Aorta (tissue), 5 donors: ENCODE results near the gene STMN3. TPM values are rescaled to one million over a fixed set of nuclear protein-coding genes. Genes with fewer than 3 reads are reported as not detected.

ENCODE experiments used
- ATAC-seq: fragments of 200-7000 bp; cut with Tn5 transposase; one replicate; pipeline ENCODE4 v1.9.1; 2022; ENCODE audit warnings: moderate library complexity; ENCODE audit not compliant: low FRiP score
- DNase-seq, 2 donors: peaks; one replicate each; pipeline ENCODE4 v3.0.0-alpha.2; 2020
- H3K27ac ChIP-seq, 2 donors: one replicate each; pipeline ENCODE4 v1.5.1; 2013; ENCODE audit warnings: low read length in 2 of 2, mild to moderate bottlenecking in 2 of 2, moderate library complexity in 2 of 2, control low read depth in 1 of 2, inconsistent platforms in 1 of 2, low read depth in 1 of 2
- H3K27me3 ChIP-seq, 2 donors: one replicate each; pipeline ENCODE4 v1.6.1; 2013; ENCODE audit warnings: control low read depth in 1 of 2, low read length in 1 of 2, mild to moderate bottlenecking in 1 of 2, moderate library complexity in 1 of 2; ENCODE audit not compliant: insufficient read depth in 2 of 2, control insufficient read depth in 1 of 2
- H3K36me3 ChIP-seq, 2 donors: one replicate each; pipeline ENCODE4 v1.6.1; 2013; ENCODE audit warnings: control low read depth in 1 of 2, low read length in 1 of 2, mild to moderate bottlenecking in 1 of 2; ENCODE audit not compliant: insufficient read depth in 2 of 2, control insufficient read depth in 1 of 2
- H3K4me1 ChIP-seq, 2 donors: one replicate each; pipeline ENCODE4 v1.6.1; 2013; ENCODE audit warnings: low read length in 2 of 2, control low read depth in 1 of 2, mild to moderate bottlenecking in 1 of 2, moderate library complexity in 1 of 2; ENCODE audit not compliant: insufficient read depth in 2 of 2, control insufficient read depth in 1 of 2
- H3K4me3 ChIP-seq, 2 donors: one replicate each; pipeline ENCODE4 v1.5.1; 2013; ENCODE audit warnings: low read length in 2 of 2, control low read depth in 1 of 2, mild to moderate bottlenecking in 1 of 2
- H3K9me3 ChIP-seq: one replicate; pipeline ENCODE4 v1.6.1; 2013; ENCODE audit warnings: mild to moderate bottlenecking, low read length; ENCODE audit not compliant: control insufficient read depth
- WGBS, 2 donors: extraction: QIAGEN DNeasy Blood & Tissue Kit; methylation state at CpG; one replicate each; pipeline ENCODE4 v1.1.7; 2013; 5-methylcytosine and 5-hydroxymethylcytosine counted together
- intact Hi-C, 2 donors: fragments of 100-400 bp; cut with DNase I; formaldehyde crosslinking; loops; one replicate each; pipeline versions ENCODE4 v1.14.2 to v1.15.0; 2022
- polyA plus RNA-seq, 2 donors: library from polyadenylated mRNA; stranded (reverse); fragments of 200-250 nt; gene quantifications; one replicate each; pipeline ENCODE4 v1.2.3, GENCODE V29; 2013
- total RNA-seq, 2 donors: library from RNA; stranded (reverse); fragmentation: NEBNext Ultra II Directional; extraction: Animal tissue kit (Norgen Biotek cat#: 25700); gene quantifications; one replicate each; pipeline ENCODE4 v1.2.1, GENCODE V29; 2021
- donor health status: healthy with polysubstance abuse.
- donor health status: Bipolar disorder and iron deficiency.
- donor health status: DM: no; HTN: no; CAD: no.
- donor health status: DM: no; HTN: no; CAD: no.
- donor health status: DM: yes; HTN: yes; CAD: no.

The STMN3 gene
- total and polyA plus RNA-seq, 4 donors: 10.5 to 31.2 (median 18.7) TPM

- ATAC-seq (no peak), DNase-seq (peak; percentile 44 to 51)
- Histone ChIP-seq H3K9me3 (no peaks in the 10 kb centered on the region), H3K4me1 (no peaks in the 10 kb centered on the region), H3K4me3 (no peak overlapping the region), H3K36me3 (no peaks in the 10 kb centered on the region), H3K27ac (no peak overlapping the region), H3K27me3 (no peaks in the 10 kb centered on the region)
- WGBS, 2 donors: 80 to 82% methylated on average over 10 of the region's 10 CpGs
- intact Hi-C loops: no loop called here
Observed at GRCh38 chr20:63693083-63693732, 40.0 kb upstream of the STMN3 start.

DNA sequence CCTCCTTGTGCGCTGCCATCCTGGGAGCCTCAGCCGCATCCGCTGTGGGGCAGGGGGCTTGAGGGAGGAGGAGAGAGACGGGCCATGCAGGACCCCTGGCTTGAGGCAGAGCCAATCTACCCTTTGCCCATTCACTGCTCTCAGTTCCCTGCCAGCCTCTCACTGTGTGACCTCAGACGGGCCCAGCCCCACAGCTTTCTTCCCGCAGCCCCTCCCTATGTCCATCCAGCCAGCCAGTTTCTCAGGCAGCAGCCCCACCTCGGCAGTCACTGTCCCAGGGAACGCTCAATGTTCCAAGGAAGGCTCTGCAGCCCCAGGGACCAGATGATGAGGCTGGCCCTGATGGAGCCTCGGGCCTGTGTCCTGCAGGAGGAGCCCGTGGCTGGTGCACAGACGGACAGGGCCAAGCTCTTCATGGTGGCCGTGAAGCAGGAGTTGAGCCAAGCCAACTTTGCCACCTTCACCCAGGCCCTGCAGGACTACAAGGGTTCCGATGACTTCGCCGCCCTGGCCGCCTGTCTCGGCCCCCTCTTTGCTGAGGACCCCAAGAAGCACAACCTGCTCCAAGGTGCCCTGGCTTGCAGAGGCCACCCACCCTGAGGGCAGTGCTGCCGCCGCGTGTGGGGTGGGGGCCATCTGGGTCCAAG, 39.3 kb upstream of the STMN3 start:
- 72 to 75% methylated on average over 20 of the region's 20 CpGs for WGBS, 2 donors
- intact Hi-C loops: no loop called here
- Histone ChIP-seq H3K4me1 (no peaks in the 10 kb centered on the region), H3K27ac (no peak overlapping the region), H3K27me3 (no peaks in the 10 kb centered on the region), H3K36me3 (no peaks in the 10 kb centered on the region), H3K4me3 (no peak overlapping the region), H3K9me3 (no peaks in the 10 kb centered on the region)
- DNase-seq (peak; percentile 60 to 76), ATAC-seq (peak; percentile 2)

GRCh38 chr20:63691711-63692435, 38.6 kb upstream of the STMN3 start:
- Histone ChIP-seq H3K4me1 (no peaks in the 10 kb centered on the region), H3K27me3 (no peaks in the 10 kb centered on the region), H3K27ac (no peak overlapping the region), H3K36me3 (no peaks in the 10 kb centered on the region), H3K9me3 (no peaks in the 10 kb centered on the region), H3K4me3 (no peak overlapping the region)
- peak; percentile 44 to 75 for DNase-seq
- WGBS, 2 donors: 85 to 87% methylated on average over 21 of the region's 21 CpGs
- intact Hi-C loops: no loop called here
- ATAC-seq: no peak

- intact Hi-C loops: no loop called here
- ATAC-seq (no peak), DNase-seq (peak; percentile 49 to 76)
- no peak overlapping the region for H3K27ac ChIP-seq
- no peak overlapping the region for H3K4me3 ChIP-seq
- 82 to 84% methylated on average over 23 to 24 of the region's 24 CpGs for WGBS, 2 donors
- no peaks in the 10 kb centered on the region for H3K4me1 ChIP-seq
- no peaks in the 10 kb centered on the region for H3K9me3 ChIP-seq
- H3K36me3 ChIP-seq: no peaks in the 10 kb centered on the region
- no peaks in the 10 kb centered on the region for H3K27me3 ChIP-seq
Observed at GRCh38 chr20:63690898-63691710, 37.9 kb upstream of the STMN3 start.

DNA sequence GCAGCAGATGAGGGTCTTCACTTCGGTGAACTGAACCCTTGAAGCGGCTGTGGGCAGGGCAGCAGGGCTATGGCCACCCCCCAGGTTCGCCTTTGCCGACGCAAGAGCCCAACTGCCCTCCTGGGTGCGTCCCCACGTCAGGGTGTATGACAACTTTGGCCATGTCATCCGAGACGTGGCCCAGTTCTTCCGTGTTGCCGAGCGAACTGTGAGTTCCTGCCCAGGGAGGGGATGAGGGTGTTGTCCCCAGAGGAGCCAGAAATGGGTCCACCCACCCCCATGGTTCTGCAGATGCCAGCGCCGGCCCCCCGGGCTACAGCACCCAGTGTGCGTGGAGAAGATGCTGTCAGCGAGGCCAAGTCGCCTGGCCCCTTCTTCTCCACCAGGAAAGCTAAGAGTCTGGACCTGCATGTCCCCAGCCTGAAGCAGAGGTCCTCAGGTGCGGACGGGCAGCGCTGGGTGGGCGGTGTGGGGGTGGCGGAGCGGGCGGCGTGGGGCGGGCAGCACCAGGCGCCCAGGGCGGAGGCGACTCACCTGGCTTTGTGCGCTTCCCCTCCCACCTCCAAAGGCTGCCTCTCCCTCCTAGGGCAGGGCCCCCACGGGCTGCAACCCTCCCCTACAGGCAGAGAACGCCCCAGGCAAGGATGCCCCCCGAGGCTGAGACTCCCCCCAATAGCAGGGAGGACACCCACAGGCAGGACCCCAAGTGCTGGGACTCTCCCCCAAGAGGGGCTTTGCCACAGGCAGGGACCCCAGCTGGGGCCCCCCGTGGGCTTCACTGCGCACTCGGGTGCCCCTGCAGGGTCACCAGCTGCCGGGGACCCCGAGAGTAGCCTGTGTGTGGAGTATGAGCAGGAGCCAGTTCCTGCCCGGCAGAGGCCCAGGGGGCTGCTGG, 37.0 kb upstream of the STMN3 start:
- ATAC-seq (no peak), DNase-seq (peak in 1 of 2 donors; percentile 49)
- Histone ChIP-seq H3K9me3 (no peaks in the 10 kb centered on the region), H3K27ac (no peak overlapping the region), H3K4me3 (no peak overlapping the region), H3K27me3 (no peaks in the 10 kb centered on the region), H3K36me3 (no peaks in the 10 kb centered on the region), H3K4me1 (no peaks in the 10 kb centered on the region)
- 90 to 91% methylated on average over 36 to 40 of the region's 40 CpGs for WGBS, 2 donors
- intact Hi-C loops: no loop called here

DNA sequence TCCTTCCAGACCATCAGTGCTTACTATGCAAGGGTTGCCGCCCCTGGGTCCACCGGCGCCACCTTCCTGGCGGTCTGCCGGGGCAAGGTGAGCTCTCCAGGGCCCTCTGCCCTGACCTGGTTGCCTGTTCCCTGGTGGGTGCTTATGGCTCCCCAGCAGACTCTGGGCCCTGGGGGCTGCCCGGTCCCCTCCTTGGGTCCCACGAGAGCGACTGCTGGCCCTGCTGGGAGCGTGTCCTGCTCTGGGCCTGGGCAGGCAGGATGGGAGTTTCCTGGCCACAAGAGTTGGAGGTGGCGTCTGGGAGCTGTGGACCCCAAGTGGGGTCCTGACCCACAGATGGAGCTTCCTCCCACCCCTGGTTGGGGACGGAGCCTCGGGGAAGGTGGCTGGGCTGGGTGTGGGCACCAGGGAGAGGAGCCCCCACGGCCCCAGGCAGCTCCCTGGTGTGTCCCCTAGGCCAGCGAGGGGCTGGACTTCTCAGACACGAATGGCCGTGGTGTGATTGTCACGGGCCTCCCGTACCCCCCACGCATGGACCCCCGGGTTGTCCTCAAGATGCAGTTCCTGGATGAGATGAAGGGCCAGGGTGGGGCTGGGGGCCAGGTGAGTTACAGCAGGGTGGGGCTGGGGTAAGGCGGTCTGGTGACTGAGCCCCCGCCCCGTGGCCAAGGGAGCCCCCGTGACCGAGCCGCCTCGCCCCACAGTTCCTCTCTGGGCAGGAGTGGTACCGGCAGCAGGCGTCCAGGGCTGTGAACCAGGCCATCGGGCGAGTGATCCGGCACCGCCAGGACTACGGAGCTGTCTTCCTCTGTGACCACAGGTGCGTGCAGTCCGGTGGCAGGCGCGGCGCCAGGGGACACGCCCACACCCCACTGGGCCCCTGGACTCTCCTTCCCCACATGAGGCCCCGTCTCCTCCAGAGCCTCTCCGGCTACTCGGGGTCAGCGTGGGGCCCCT, 36.1 kb upstream of the STMN3 start:
- H3K9me3 ChIP-seq: no peaks in the 10 kb centered on the region
- H3K27ac ChIP-seq: no peak overlapping the region
- 89 to 92% methylated on average over 44 of the region's 44 CpGs for WGBS, 2 donors
- H3K27me3 ChIP-seq: no peaks in the 10 kb centered on the region
- no peaks in the 10 kb centered on the region for H3K4me1 ChIP-seq
- H3K4me3 ChIP-seq: no peak overlapping the region
- ATAC-seq (no peak), DNase-seq (peak in 1 of 2 donors; percentile 65)
- intact Hi-C loops: no loop called here
- no peaks in the 10 kb centered on the region for H3K36me3 ChIP-seq

DNA sequence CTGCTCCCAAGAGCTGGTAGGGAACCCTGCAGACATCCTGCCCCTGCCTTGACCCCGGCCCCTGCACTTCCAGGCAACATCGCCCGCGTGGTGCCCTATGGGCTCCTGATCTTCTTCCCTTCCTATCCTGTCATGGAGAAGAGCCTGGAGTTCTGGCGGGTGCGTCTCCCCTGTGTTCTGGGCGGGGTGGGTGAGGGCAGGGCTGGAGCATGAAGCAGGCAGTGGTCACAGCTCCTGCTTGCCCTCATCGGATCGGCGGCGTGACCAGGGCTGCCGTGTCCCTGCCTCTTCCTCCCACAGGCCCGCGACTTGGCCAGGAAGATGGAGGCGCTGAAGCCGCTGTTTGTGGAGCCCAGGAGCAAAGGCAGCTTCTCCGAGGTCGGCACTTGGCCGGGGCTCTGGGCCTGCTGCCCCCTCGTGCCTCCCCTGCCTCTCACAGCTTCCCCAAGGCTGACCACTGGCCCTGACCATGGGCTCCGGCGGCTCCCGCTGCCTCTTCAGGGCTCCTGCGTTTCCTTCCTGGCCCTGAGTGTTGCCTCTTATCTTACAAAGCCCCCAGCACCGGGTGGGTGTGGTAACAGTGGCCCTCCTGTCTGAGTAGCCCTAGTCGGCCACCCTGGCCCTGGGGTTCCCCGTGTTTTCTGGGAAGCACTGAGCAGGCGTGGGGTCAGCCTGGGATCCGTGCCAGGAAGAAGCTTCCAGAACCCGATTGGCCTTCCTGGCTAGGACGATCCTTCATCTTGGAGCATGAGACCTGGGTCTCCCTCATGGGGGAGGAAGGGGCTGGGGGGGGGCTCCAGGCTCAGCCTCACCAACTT, 35.2 kb upstream of the STMN3 start:
- ATAC-seq: no peak
- 87 to 89% methylated on average over 28 to 31 of the region's 31 CpGs for WGBS, 2 donors
- no peak overlapping the region for H3K4me3 ChIP-seq
- no peaks in the 10 kb centered on the region for H3K27me3 ChIP-seq
- peak in 1 of 2 donors; percentile 59 for DNase-seq
- no peak overlapping the region for H3K27ac ChIP-seq
- H3K4me1 ChIP-seq: no peaks in the 10 kb centered on the region
- intact Hi-C loops: no loop called here
- no peaks in the 10 kb centered on the region for H3K36me3 ChIP-seq
- no peaks in the 10 kb centered on the region for H3K9me3 ChIP-seq
